ENCODE measurements around the gene GRM8.

Gene GRM8

DNA sequence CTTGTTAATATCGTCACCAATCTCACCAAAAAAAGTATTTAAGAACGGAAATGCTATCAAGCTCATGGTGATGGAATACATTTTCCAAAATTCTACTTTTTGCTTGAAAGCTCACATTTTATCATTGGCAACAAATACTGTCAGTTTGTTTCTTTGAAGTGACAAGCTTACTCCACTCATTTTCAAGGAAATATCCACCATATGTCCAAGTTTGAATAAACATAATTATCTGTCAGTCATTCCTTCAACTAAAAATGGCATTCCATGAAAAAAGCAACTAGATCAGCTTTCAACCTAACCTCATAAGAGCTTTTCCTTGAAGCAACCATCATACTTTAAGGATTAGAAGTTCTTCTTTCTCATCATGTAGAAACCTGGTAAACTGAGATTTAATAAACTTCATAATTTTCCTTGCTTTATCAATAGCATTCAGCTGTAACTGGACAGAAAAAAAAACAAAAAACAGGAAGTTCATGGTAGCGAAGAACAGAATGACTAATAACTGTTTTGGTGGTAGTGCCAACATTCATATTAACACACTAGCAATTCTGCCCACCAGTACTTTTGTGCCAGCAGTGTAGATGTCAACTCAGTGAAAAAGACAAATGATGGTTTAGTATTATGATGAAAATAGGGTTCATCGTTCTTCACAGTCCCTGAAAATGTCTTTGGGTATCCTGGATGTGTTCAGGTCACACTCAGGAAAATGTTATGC is 764.9 kb downstream of the GRM8 start:
- no peaks in the 10 kb centered on the region for H4K20me1 ChIP-seq (ENCODE audit: insufficient read depth, low read length)
- H3K36me3 ChIP-seq (replicated peaks; ENCODE audit: insufficient read depth, low read length) = no peaks in the 10 kb centered on the region
- H3F3A ChIP-seq (ENCODE audit: insufficient read depth, low read length) = no peaks in the 10 kb centered on the region
- H3K4me1 ChIP-seq (ENCODE audit: low read length) = no peaks in the 10 kb centered on the region
- no peak overlapping the region for H2AFZ ChIP-seq (ENCODE audit: low read length)
- no peak overlapping the region for H3K9ac ChIP-seq (ENCODE audit: low read length)
- TF ChIP-seq EZH2 (optimal IDR thresholded peaks at IDR 0.05; ENCODE audit: low read depth, low read length) = no peak
- TF ChIP-seq, protein P1, sequence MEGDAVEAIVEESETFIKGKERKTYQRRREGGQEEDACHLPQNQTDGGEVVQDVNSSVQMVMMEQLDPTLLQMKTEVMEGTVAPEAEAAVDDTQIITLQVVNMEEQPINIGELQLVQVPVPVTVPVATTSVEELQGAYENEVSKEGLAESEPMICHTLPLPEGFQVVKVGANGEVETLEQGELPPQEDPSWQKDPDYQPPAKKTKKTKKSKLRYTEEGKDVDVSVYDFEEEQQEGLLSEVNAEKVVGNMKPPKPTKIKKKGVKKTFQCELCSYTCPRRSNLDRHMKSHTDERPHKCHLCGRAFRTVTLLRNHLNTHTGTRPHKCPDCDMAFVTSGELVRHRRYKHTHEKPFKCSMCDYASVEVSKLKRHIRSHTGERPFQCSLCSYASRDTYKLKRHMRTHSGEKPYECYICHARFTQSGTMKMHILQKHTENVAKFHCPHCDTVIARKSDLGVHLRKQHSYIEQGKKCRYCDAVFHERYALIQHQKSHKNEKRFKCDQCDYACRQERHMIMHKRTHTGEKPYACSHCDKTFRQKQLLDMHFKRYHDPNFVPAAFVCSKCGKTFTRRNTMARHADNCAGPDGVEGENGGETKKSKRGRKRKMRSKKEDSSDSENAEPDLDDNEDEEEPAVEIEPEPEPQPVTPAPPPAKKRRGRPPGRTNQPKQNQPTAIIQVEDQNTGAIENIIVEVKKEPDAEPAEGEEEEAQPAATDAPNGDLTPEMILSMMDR (IDR thresholded peaks at IDR 0.05; ENCODE audit: low read length) = no peak
- no peak for TF ChIP-seq EZH2phosphoT487 (IDR thresholded peaks at IDR 0.05; ENCODE audit: low read length)
- no peak overlapping the region for H3K27ac ChIP-seq (ENCODE audit: low read length)
- DNase-seq = no peak
- H3K79me2 ChIP-seq (ENCODE audit: low read length) = no peaks in the 10 kb centered on the region
- no peaks in the 10 kb centered on the region for H3K9me2 ChIP-seq (replicated peaks; ENCODE audit: insufficient read depth, low read length)
- H3K4me3 ChIP-seq (ENCODE audit: low read length) = no peak overlapping the region
- no peaks in the 10 kb centered on the region for H3K9me3 ChIP-seq (replicated peaks; ENCODE audit: insufficient read depth, low read length)
- H3K4me2 ChIP-seq (ENCODE audit: low read depth, low read length) = no peak overlapping the region
- H3K27me3 ChIP-seq (replicated peaks; ENCODE audit: insufficient read depth, low read length) = no peaks in the 10 kb centered on the region

GRCh38 chr7:126486806-126487205 is 765.9 kb downstream of the GRM8 start:
- no peaks in the 10 kb centered on the region for H3K9me2 ChIP-seq (replicated peaks; ENCODE audit: insufficient read depth, low read length)
- H3K4me3 ChIP-seq (ENCODE audit: low read length) = no peak overlapping the region
- H3K27ac ChIP-seq (ENCODE audit: low read length) = no peak overlapping the region
- no peak overlapping the region for H3K9ac ChIP-seq (ENCODE audit: low read length)
- no peak for DNase-seq
- no peaks in the 10 kb centered on the region for H3K9me3 ChIP-seq (replicated peaks; ENCODE audit: insufficient read depth, low read length)
- H3K79me2 ChIP-seq (ENCODE audit: low read length) = no peaks in the 10 kb centered on the region
- no peaks in the 10 kb centered on the region for H3K27me3 ChIP-seq (replicated peaks; ENCODE audit: insufficient read depth, low read length)
- H2AFZ ChIP-seq (ENCODE audit: low read length) = no peak overlapping the region
- TF ChIP-seq EZH2phosphoT487 (IDR thresholded peaks at IDR 0.05; ENCODE audit: low read length) (no peak), EZH2 (optimal IDR thresholded peaks at IDR 0.05; ENCODE audit: low read depth, low read length) (no peak)
- TF ChIP-seq, protein P1 (IDR thresholded peaks at IDR 0.05; ENCODE audit: low read length) = no peak
- H3K4me2 ChIP-seq (ENCODE audit: low read depth, low read length) = no peak overlapping the region
- H3F3A ChIP-seq (ENCODE audit: insufficient read depth, low read length) = no peaks in the 10 kb centered on the region
- H3K4me1 ChIP-seq (ENCODE audit: low read length) = no peaks in the 10 kb centered on the region
- no peaks in the 10 kb centered on the region for H3K36me3 ChIP-seq (replicated peaks; ENCODE audit: insufficient read depth, low read length)
- no peaks in the 10 kb centered on the region for H4K20me1 ChIP-seq (ENCODE audit: insufficient read depth, low read length)

DNA sequence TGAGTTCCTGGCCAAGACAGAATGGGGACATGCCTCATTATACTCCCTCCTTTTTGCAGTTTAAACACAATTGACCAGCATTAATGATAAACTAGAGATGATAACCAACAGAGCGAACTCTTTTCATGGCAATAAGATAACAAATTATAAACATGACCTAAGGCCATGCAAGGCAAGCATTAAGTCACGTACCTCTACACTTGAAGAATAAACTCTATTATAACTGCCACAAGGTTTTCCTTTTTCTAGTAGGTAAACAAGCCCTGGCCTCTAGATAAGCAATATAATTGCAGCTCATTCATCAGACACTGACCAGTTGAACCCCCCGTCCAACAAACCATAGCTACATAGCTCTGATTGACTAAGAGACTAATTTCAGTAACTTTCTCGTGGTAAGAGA is 767.0 kb downstream of the GRM8 start:
- no peaks in the 10 kb centered on the region for H3K79me2 ChIP-seq (ENCODE audit: low read length)
- no peak overlapping the region for H3K9ac ChIP-seq (ENCODE audit: low read length)
- TF ChIP-seq, protein P1 (IDR thresholded peaks at IDR 0.05; ENCODE audit: low read length) = no peak
- TF ChIP-seq EZH2 (optimal IDR thresholded peaks at IDR 0.05; ENCODE audit: low read depth, low read length) (no peak), EZH2phosphoT487 (IDR thresholded peaks at IDR 0.05; ENCODE audit: low read length) (no peak)
- no peaks in the 10 kb centered on the region for H3F3A ChIP-seq (ENCODE audit: insufficient read depth, low read length)
- no peaks in the 10 kb centered on the region for H3K36me3 ChIP-seq (replicated peaks; ENCODE audit: insufficient read depth, low read length)
- no peaks in the 10 kb centered on the region for H3K9me2 ChIP-seq (replicated peaks; ENCODE audit: insufficient read depth, low read length)
- H4K20me1 ChIP-seq (ENCODE audit: insufficient read depth, low read length) = no peaks in the 10 kb centered on the region
- H3K9me3 ChIP-seq (replicated peaks; ENCODE audit: insufficient read depth, low read length) = no peaks in the 10 kb centered on the region
- no peak overlapping the region for H3K4me3 ChIP-seq (ENCODE audit: low read length)
- no peak overlapping the region for H3K27ac ChIP-seq (ENCODE audit: low read length)
- no peak overlapping the region for H2AFZ ChIP-seq (ENCODE audit: low read length)
- no peak for DNase-seq
- no peaks in the 10 kb centered on the region for H3K4me1 ChIP-seq (ENCODE audit: low read length)
- no peaks in the 10 kb centered on the region for H3K27me3 ChIP-seq (replicated peaks; ENCODE audit: insufficient read depth, low read length)
- H3K4me2 ChIP-seq (ENCODE audit: low read depth, low read length) = no peak overlapping the region
